Measurements from ENCODE around the gene SRRM2.

SRRM2 gene

DNA sequence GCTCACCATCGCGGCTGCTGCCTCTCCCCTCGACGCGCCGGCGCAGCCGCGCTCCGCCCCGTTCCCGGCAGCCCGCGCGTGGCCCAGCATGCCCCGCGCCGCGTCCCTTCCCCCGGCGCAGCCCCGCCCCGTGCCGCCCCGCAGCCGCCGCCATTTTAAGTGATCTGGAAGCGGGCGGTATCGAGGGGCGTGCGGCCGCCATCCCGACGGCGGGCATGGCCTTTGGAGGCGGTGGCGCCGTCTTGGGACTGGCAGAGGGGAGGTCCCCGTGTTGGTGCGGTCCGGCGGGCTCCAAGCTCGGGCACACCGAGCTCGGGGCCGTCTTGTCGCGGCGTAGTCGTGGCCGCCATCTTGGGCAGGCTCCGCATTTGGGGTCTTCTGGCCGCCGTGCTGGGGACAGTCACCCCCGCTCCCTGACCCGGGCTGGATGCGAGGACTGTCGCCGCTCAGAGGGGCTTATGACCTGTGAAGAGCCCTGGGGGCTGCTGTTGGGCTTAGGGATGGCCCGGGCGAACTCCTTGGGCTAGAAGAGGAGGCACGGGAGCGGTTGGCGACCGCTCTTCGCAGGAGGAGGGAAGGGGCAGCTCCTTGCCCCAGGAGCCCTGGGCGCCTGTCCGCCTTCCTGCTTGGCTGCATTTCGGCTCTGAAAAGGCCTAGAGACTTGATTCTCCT is 24.9 kb downstream of the SRRM2 start, which contains the start of gene ELOB:
ELOB (minus strand) TSS at position 50 of the 672 bp plus-strand sequence; CDS start at position 9, 41 bp downstream.
- no peak for DNase-seq (ENCODE audit: low read depth)

DNA sequence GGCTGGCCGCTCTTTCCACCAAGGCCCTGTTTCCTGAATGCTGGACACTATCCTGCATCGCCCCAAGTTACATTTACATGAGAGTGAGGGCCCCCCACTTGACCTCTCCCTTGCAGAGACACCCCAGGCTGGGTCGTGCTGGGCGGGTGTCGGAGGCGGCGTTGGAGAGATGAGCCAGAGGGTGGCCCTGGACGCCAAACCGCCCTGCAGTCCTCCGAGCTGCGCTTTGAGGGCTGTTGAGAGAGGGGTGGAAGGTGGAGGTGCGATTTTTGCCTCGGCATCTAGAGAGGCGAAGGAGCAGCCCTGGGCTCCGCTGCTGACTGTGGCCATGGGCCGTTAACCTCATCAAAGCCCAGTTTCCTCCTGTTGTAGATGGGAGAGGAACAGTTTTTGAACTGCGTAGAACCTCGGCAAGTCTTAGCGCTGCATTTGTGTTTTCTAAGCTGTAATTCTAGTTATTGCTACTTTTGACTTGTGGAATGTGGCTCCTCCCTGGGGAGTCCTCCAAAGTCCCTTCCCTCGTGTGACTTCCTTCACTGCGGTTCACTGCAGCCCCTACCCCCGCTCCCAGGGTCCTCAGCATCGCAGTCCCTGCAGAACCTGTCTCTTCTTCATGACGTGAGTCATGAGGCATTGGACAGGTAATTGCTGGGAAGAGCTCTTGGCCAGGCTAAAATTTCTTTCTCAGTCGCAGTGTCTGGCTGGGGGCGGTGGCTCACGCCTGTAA is 25.6 kb downstream of the SRRM2 start:
- no peak for DNase-seq (ENCODE audit: low read depth)

DNA sequence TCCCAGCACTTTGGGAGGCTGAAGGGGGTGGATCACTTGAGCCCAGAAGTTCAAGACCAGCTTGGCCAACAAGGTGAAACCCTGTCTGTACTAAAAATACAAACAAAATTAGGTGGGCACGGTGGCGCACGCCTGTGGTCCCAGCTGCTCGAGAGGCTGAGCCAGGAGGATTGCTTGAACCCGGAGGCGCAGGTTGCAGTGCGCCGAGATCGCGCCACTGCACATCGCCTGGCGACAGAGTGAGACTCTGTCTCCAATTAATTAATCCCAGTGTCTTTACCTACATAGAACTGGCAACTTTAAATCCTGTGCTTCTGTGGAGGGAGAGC is 26.2 kb downstream of the SRRM2 start:
- DNase-seq (ENCODE audit: low read depth): no peak

DNA sequence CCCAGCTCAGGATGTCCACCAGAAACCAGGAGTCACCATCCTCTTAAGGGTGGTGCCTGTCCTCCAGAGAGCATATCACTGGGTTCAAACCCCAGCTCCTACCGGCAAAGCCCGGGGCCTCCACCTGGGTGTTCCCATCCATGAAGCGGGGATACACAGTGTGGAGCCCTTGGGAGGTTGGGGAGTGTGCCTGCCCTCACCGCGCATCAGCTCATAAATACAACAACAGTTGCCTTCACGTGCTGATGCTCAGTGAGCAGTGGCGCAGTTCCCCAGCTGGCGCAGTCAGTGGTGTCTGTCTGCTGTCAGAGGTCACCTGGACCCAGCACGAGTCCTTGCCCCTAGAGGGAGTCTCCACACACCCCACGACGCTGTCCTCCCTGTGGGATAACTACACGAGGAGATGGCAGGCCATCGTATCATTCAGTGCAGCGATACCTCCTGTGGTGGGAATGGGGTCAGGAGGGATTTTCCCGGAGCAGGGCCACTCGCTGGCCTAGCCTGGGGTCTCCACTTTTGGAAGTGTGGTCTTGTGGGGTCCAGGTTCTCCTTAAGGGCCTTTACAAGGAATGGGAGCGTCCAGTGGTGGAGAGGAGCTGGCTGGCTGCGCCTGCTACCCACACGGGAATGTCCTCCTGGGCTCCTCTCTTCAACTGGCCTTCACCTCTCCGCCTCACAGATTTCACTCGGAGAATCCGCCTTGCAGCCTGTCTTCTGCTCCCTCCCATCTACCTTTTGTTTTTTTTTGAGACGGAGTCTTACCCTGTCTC is 26.9 kb downstream of the SRRM2 start:
- no peak for DNase-seq (ENCODE audit: low read depth)

DNA sequence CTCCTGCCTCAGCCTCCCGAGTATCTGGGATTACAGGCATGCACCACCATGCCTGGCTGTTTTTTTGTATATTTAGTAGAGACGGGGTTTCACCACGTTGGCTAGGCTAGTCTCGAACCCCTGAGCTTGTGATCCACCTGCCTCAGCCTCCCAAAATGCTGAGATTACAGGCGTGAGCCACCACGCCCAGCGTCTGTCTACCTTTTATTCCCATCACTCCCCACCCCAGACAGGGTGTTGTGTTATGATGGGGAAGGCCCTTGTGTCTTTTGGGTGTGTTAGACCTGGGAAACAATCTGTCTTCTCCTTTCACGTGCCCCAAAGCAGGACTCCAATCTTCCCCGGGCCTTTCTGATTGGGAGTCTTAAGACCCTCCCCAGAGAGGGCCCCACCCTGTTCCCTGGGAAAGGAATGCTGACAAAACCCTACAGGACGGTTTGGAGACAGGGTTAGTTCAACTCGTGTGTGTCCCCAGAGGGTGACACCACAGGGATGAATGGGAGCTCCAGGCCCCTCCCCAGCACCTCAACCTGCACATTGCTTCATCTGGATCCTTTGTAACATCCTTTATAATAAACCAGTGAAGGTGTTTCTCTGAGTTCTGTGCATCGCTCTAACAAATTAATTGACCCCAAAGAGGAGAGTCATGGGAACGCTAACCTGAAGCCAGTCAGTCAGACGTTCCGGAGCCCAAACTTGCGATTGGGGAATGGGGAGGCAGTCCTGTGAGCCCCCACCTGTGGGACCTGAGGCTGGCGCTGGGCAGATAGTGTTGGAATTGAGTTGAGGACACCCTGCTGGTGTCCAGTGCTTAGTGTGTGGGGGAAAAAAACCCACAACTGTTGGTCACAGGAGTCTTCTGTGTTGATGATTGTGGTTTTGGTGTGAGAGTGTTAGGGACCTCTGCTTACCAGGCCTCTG is 27.8 kb downstream of the SRRM2 start:
- no peak for DNase-seq (ENCODE audit: low read depth)

DNA sequence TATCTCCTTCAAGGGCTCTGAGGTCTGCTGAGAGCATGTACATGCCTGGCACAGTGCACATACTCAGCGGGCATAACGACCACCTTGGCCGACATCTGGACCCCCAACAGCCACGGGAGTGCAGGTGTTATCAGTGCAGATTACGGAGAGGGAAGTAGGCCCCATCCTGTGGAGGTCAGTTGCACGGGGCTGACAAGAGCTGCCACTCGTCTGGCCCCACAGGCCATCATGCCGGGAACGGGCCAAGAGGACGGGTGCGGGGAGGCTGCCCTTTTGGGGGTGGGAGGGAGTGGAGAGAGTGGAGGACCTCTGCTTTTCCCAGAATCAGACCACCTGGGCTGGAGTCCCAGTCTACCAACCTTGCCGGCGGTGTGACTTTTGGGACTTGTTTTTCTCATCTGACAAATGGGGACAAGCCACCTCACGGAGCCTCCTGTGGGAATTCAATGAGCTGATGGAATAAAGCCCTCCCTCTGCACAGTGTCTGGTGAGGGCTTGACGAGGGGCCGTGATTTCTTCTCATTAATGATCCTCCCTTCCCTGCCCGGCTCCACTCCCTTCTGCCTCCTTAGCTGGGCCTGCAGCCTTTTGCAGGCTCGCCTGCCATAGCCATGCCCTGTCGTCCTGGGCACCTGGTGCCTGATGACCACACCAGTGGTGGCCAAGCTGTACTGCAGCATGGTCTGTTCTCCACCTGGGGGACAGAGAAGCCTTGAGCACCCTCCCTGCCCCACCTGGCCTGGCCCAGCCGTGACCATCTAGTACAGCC is 30.3 kb downstream of the SRRM2 start:
- no peak for DNase-seq (ENCODE audit: low read depth)

DNA sequence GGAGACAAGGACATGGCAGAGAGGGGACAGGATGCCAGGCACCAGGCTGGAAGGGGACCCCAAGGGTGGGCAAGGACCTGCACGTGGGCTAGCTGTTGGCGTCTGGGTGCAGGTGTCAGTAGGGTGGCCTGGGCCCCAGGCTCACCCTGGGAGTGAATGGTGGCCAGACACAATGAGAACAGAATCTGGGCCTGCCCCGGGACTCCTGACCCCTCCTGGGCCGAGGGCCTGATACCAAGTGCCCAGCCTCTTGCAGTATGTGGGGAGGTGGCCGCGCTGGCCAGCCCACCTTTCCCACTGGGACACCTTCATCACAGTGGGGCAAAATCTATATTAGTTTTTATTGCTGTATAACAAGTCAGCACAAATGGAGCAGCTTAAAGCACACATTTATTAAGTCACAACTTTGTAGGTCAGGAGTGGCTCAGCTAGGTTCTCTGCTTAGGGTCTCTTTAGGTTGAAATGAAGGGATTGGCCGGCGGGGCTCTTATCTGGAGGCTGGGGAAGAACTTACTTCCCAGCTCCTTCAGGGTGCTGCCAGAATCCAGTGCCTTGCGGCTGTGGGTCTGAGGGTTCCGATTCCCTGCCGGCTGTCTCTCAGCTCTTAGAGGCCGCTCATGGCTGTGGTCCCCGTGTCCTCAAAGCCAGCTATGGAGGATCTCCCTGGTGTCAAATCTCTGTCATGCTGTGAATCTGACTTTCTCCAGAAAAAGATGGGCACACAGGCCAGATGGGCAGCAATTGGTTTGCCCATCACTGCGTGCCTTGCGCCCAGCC is 31.3 kb downstream of the SRRM2 start:
- DNase-seq (ENCODE audit: low read depth): no peak

DNA sequence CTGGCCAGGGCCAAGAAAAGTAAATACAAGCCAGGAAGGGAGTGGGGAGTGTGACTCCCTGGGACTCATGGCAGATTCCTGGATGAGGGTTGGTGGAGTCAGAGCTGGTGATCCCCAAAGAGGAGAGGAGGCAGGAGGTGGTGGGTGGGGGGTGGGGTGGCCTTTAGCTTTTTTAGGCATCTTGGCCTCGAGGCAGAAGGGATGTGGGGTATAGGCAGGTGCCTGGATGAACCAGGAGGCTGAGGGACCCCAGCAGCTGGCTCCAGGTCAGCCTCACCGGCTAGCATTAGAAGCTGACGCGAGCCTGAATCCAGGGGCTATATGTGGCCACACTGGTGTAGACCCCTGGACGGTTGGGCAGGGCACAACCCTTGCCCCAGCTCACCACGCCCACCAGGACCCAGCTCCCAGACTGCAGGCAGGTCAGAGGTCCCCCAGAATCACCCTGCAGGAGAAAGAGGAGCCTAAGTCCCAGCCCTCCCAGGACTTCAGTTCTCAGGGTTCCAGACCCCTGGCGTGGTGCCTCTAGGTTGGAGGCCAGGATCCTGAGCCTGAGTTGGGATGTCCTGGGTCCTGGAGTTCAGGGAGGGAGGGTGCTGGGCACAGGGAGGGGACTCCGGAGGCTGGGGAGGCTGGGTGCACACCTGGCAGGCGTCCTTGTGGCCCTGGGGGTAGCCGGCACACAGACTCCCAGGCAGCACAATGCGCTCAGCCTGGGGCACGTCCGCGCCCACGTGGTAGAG is 32.1 kb downstream of the SRRM2 start:
- no peak for DNase-seq (ENCODE audit: low read depth)

DNA sequence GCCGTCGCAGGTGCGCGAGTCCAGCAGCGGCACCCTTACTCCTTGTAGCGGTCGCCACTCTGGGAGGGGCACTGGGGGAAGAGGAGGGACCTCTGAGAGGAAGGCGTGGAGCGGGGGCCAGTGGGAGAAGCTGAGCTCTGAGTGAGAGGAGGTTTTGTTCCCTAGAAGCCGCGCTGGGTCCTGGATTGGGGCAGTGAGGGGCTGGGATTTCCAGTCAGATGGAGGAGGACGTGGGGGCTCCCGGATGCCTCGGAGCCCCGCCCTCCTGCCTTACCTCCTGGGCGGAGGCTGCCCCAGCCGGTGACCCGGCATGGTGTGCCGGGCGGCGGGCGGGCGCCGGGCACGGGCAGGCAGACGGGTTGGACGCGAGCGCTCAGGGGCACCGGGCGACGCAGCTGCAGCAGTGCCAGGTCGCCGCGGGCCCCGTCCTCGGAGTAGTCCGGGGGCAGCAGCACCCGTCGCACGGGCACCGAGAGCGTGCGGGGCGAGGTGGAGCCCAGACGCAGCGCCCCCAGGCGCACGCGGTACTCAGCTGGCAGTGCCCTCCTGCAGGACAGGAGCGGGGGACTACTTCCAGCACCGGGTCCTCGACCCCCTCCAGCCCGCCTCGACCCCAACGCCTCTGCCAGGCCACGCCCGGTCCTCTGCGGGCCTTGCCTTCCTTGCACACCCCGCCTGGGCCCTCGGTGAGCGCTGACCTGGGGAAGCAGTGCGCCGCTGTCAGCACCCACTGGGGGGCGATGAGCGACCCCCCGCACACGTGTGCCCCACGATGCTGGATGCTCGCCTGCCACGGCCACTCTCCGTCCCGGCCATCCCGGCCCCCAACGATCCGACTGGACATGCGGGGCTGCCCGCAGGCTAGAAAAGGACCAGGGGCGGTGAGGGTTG is 32.9 kb downstream of the SRRM2 start:
- DNase-seq (ENCODE audit: low read depth): no peak

DNA sequence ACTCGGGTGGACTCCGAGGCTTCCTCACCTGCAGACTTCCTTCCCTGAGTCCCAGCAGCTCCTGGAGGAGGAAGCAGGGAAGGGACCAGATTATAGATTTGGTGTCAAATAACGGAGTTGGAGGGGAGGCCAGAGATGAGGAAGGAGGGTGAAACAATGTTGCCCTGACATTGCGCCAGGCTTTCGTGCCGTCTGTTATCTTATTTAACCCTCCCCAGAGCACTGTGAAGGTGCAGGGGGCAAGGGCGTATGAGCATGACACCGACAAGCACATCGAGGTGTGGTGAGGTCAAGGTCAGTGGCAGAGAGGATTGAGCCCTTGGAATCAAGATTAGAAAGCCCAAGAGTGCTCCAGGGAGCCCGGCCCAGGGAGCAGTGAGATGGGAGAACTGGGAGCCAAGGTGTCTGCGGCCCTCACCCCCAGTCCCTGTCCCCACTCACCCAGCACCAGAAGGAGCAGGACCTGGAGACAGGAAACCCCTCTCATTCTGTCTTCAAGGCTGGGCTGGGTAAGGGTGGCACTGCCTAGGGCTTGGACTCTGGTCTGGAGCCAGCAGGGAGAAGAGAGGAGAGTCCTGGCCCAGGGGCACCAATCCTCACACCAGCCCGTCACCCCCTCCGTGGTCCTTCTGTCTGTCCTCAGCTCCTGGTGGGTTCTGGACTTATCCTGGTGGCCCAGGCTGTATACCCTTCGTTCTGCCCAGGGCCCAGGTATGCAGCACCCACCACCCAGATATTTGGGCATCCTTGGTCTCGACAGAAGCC is 33.8 kb downstream of the SRRM2 start:
- no peak for DNase-seq (ENCODE audit: low read depth)

DNA sequence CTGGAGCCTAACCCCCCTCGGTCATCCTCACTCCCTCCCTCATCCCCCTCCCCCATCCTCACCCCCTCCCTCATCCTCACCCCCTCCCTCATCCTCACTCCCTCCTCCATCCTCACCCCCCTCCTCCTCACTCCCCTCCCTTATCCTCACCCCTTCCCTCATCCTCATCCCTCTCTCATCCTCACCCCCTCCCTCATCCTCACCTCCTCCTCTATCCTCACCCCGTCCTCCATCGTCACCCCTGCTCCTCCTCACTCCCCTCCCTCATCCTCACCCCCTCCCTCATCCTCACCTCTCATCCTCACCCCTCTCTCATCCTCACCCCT is 34.4 kb downstream of the SRRM2 start:
- no peak for DNase-seq (ENCODE audit: low read depth)

DNA sequence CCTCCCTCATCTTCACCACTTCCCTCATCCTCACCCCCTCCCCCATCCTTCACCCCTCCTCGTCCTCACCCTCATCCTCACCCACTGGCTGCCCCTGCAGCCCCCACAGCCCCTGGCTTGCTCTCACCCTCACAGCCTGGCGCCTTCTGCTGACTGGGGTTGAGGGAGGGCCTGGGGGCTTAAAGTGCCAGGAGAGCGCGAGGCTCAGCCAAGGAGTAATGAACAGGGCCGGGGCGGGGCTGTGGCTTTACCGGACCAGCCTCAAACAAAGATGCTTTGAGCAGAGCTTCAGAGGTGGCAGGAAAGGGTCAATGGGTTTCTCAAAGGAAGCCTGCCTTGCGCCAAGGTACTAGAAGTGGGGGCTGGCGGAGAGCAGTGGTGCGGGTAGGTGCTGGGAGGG is 35.0 kb downstream of the SRRM2 start, which contains the start of gene PRSS33:
PRSS33 (minus strand) TSS at position 155 of the 400 bp plus-strand sequence. CDS start 1,013 bp downstream, outside the sequence.
- no peak for DNase-seq (ENCODE audit: low read depth)

DNA sequence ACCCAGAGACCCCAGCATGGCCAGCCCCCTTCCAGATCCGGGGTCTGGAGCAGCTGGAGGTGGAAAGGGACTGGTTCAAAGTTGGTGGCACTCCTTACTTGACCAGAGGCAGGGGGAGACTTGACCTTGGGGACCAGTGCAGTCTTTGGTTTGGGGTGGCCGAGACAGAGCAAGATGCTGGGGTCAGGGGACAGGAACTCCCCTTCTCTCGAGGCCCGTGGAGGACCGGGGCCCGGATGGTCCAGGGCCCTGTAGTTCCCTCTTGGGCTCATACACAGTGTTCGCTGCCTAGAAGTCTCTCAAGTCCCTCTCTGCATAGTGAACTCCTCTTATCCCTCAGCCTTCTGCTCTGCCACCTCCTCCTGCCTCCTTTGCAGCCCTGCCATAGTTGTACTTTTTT is 35.5 kb downstream of the SRRM2 start:
- no peak for DNase-seq (ENCODE audit: low read depth)

DNA sequence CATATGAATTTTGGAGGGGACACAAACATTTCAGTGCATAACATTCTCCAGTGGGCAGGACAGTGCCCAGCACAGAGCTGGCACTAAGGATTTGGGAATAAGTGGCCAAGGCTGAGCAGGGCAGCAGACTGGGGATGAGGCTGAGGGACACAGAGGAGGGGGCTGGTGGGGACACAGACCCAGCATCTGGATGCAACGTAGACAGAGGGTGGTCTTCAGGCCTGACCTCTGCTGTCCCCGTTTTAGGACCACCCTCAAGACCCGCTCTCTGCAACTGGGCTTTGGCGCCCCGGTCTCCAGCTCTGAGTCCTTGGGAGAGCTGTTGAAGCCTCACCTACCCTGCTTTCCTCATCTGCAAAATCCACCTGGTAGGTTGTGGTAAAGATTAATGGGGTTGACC is 38.2 kb downstream of the SRRM2 start:
- DNase-seq (ENCODE audit: low read depth): no peak

DNA sequence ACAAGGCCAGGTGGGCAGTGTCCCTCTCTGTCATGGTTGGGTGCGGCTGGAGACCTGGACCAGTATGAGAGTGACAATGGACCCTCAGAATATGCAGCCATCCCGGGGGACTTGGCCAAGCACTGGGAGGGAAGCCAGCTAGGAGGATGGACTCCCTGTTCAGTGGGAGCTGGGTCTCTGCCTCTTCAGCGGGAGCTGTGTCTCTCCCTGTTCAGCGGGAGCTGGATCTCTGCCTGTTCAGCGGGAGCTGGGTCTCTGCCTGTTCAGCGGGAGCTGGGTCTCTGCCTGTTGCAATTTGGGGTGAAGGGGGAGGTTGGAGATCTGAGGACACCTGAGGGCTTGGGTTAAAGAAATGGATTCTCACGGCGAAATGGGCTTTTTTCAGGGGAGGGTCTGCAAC is 38.7 kb downstream of the SRRM2 start:
- no peak for DNase-seq (ENCODE audit: low read depth)

DNA sequence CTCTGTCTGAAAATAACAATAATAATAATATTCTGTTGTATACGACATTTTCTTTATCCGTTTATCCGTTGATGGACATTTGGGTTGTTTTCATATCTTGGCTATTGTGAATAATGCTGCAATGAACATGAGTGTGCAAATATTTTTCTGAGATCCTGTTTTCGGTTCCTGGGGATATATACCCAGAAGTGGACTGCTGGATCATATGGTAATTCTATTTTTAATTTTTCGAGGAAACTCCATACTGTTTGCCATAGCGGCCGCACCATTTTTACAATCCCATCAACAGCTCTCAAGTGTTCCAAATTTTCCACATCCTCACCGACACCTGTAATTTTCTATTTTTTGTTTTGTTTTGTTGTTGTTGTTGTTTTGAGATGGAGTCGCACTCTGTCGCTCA is 40.5 kb downstream of the SRRM2 start:
- DNase-seq (ENCODE audit: low read depth): no peak

DNA sequence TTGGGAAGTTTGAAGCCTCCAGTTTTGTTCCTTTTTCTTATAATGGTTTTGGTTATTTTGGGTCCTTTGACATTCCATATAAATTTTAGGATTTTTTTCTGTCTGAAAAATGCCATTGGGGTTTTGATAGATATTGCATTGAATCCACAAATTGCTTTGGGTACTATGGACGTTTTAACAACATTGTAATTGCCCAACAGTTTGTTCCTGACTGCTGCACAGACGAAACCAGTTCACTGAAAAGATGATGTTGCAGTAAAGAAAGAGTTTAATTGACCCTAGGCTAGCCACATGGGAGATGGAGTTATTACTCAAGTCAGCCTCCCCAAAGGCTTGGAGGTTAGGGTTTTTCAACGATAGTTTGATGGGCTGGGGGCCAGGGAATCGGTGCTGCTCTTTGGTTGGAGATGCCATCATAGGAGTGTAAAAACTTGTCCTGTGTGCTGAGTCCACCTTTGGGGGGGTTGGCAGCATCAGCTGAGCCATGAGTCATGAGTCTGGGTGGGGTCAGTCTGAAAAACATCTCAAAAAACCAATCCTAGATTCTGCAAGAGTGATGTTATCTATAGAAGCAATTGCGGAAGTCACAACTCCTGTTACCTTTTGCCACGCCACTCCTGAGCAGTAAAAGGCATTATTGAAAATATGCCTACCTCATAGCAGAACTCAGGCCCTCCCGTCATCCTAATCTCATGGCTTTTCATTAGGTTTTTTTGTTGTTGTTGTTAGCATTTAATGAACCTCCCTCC is 43.1 kb downstream of the SRRM2 start:
- DNase-seq (ENCODE audit: low read depth): no peak
